SK-N-SH treated with all-trans-retinoic acid at 6 μM for 48 hours (cell line): Measurements from ENCODE around the gene CCL28.

Experiments
- ATAC-seq: fragments of 200-7000 bp; cut with Tn5 transposase; 3 replicates; pipeline ENCODE4 v1.9.1; 2020; ENCODE audit warnings: mild to moderate bottlenecking, moderate library complexity
- BACH2 ChIP-seq: fragments of 250-450 bp; sonication (Bioruptor Pico); IDR thresholded peaks from 2 replicates; pipeline ENCODE4 v1.9.0; 2021; ENCODE audit warnings: mild to moderate bottlenecking, borderline replicate concordance
- CREB5 ChIP-seq: fragments of 250-450 bp; sonication (Bioruptor Pico); IDR thresholded peaks from 2 replicates; pipeline ENCODE4 v1.5.1; 2020; ENCODE audit warnings: low read depth, mild to moderate bottlenecking, moderate library complexity
- ESRRG ChIP-seq: fragments of 250-450 bp; sonication (Bioruptor Pico); IDR thresholded peaks from 2 replicates; pipeline ENCODE4 v1.6.1; 2021; ENCODE audit warnings: mild to moderate bottlenecking
- GLIS3 ChIP-seq: fragments of 250-450 bp; sonication (Bioruptor Pico); IDR thresholded peaks from 2 replicates; pipeline ENCODE4 v1.5.0; 2020; ENCODE audit warnings: mild to moderate bottlenecking, moderate library complexity
- OSR1 ChIP-seq: fragments of 250-450 bp; sonication (Bioruptor Pico); IDR thresholded peaks from 2 replicates; pipeline ENCODE4 v1.8.0; 2022; ENCODE audit warnings: moderate library complexity, mild to moderate bottlenecking, inconsistent platforms
- PPARA ChIP-seq: fragments of 250-450 bp; sonication (Bioruptor Pico); IDR thresholded peaks from 2 replicates; pipeline ENCODE4 v1.5.0; 2020; ENCODE audit warnings: mild to moderate bottlenecking, borderline replicate concordance
- SNAI2 ChIP-seq: fragments of 250-450 bp; sonication (Bioruptor Pico); IDR thresholded peaks from 2 replicates; pipeline ENCODE4 v1.5.0; 2020; ENCODE audit warnings: mild to moderate bottlenecking, moderate library complexity
- TOX ChIP-seq: fragments of 250-450 bp; sonication (Bioruptor Pico); IDR thresholded peaks from 2 replicates; pipeline ENCODE4 v1.8.0; 2021; ENCODE audit warnings: mild to moderate bottlenecking, moderate library complexity, borderline replicate concordance
- ZFP3 ChIP-seq: fragments of 250-450 bp; sonication (Bioruptor Pico); IDR thresholded peaks from 2 replicates; pipeline ENCODE4 v1.5.0; 2020; ENCODE audit warnings: mild to moderate bottlenecking, moderate library complexity
- ZNF70 ChIP-seq: fragments of 450-650 bp; formaldehyde crosslinking; IDR thresholded peaks from 2 replicates; pipeline ENCODE4 v1.5.0; 2020; ENCODE audit warnings: mild to moderate bottlenecking, moderate library complexity
- ZNF8 ChIP-seq: fragments of 450-650 bp; formaldehyde crosslinking; IDR thresholded peaks from 2 replicates; pipeline ENCODE4 v1.5.0; 2020; ENCODE audit warnings: mild to moderate bottlenecking, moderate library complexity
- TF ChIP-seq, protein P1 (sequence below): fragments of 250-450 bp; sonication (Bioruptor Pico); IDR thresholded peaks from 2 replicates; pipeline ENCODE4 v1.8.0; 2020; ENCODE audit warnings: mild to moderate bottlenecking, moderate library complexity, borderline replicate concordance
- TF ChIP-seq, protein P2 (sequence below): fragments of 250-450 bp; sonication (Bioruptor Pico); IDR thresholded peaks from 2 replicates; pipeline ENCODE4 v1.5.0; 2020; ENCODE audit warnings: mild to moderate bottlenecking, moderate library complexity
- TF ChIP-seq, protein P3 (sequence below): fragments of 250-450 bp; sonication (Bioruptor Pico); IDR thresholded peaks from 2 replicates; pipeline ENCODE4 v1.8.0; 2021; ENCODE audit warnings: low read depth, mild to moderate bottlenecking, moderate library complexity, borderline replicate concordance

CCL28 gene

DNA sequence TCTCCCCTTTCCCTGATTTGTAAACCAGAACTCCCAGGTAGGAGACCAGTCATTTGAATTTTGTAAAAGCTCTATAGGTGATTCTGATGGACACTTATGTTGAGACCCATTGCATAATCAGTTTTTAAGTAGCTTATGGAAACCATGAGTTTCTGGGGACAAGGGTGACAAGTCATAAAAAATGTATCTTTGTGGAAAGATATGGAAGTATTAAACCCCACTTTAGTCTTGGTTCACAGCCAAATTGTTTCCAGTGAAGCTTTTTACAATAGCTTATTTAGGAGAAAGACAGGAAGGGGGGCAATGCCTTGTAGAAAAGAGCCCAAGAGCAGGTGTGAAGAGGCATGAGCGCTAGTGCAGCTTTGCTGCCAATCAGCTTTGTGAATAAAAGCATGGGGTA is 453 bp upstream of the CCL28 start:
- no peak for ATAC-seq

GRCh38 chr5:43411495-43411894 is 696 bp downstream of the CCL28 start:
- TF ChIP-seq GLIS3 (CRISPR knock-in tag): no peak

More for the DNA sequence above, 453 bp upstream of the CCL28 start:
- TF ChIP-seq ZNF70 (CRISPR knock-in tag): no peak
- TF ChIP-seq, all 23 proteins: peak for 0

GRCh38 chr5:43410414-43410813 is 1.8 kb downstream of the CCL28 start:
- ATAC-seq: no peak
- no peak for TF ChIP-seq BACH2 (CRISPR knock-in tag)

More at GRCh38 chr5:43411495-43411894, 696 bp downstream of the CCL28 start:
- no peak for ATAC-seq

GRCh38 chr5:43409809-43410271 is 2.4 kb downstream of the CCL28 start:
- no peak for TF ChIP-seq TOX (CRISPR knock-in tag)
- no peak for TF ChIP-seq CREB5 (CRISPR knock-in tag)
- TF ChIP-seq, protein P1, sequence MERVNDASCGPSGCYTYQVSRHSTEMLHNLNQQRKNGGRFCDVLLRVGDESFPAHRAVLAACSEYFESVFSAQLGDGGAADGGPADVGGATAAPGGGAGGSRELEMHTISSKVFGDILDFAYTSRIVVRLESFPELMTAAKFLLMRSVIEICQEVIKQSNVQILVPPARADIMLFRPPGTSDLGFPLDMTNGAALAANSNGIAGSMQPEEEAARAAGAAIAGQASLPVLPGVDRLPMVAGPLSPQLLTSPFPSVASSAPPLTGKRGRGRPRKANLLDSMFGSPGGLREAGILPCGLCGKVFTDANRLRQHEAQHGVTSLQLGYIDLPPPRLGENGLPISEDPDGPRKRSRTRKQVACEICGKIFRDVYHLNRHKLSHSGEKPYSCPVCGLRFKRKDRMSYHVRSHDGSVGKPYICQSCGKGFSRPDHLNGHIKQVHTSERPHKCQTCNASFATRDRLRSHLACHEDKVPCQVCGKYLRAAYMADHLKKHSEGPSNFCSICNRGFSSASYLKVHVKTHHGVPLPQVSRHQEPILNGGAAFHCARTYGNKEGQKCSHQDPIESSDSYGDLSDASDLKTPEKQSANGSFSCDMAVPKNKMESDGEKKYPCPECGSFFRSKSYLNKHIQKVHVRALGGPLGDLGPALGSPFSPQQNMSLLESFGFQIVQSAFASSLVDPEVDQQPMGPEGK: no peak
- no peak for TF ChIP-seq SNAI2
- ATAC-seq: no peak

- peak; percentile 56; the same call in 2 of the 3 replicates for ATAC-seq
Observed at GRCh38 chr5:43402524-43403066, 9.6 kb downstream of the CCL28 start.

GRCh38 chr5:43401827-43402226 is 10.4 kb downstream of the CCL28 start:
- TF ChIP-seq ZFP3 (no peak), OSR1 (CRISPR knock-in tag) (no peak), GLIS3 (CRISPR knock-in tag) (no peak), SNAI2 (no peak), ESRRG (no peak), ZNF70 (CRISPR knock-in tag) (no peak), ZNF8 (CRISPR knock-in tag) (no peak)
- TF ChIP-seq, protein P2, sequence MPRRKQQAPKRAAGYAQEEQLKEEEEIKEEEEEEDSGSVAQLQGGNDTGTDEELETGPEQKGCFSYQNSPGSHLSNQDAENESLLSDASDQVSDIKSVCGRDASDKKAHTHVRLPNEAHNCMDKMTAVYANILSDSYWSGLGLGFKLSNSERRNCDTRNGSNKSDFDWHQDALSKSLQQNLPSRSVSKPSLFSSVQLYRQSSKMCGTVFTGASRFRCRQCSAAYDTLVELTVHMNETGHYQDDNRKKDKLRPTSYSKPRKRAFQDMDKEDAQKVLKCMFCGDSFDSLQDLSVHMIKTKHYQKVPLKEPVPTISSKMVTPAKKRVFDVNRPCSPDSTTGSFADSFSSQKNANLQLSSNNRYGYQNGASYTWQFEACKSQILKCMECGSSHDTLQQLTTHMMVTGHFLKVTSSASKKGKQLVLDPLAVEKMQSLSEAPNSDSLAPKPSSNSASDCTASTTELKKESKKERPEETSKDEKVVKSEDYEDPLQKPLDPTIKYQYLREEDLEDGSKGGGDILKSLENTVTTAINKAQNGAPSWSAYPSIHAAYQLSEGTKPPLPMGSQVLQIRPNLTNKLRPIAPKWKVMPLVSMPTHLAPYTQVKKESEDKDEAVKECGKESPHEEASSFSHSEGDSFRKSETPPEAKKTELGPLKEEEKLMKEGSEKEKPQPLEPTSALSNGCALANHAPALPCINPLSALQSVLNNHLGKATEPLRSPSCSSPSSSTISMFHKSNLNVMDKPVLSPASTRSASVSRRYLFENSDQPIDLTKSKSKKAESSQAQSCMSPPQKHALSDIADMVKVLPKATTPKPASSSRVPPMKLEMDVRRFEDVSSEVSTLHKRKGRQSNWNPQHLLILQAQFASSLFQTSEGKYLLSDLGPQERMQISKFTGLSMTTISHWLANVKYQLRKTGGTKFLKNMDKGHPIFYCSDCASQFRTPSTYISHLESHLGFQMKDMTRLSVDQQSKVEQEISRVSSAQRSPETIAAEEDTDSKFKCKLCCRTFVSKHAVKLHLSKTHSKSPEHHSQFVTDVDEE (CRISPR knock-in tag): no peak
- TF ChIP-seq, protein P3, sequence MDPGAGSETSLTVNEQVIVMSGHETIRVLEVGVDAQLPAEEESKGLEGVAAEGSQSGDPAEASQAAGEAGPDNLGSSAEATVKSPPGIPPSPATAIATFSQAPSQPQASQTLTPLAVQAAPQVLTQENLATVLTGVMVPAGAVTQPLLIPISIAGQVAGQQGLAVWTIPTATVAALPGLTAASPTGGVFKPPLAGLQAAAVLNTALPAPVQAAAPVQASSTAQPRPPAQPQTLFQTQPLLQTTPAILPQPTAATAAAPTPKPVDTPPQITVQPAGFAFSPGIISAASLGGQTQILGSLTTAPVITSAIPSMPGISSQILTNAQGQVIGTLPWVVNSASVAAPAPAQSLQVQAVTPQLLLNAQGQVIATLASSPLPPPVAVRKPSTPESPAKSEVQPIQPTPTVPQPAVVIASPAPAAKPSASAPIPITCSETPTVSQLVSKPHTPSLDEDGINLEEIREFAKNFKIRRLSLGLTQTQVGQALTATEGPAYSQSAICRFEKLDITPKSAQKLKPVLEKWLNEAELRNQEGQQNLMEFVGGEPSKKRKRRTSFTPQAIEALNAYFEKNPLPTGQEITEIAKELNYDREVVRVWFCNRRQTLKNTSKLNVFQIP (CRISPR knock-in tag): no peak
- ATAC-seq: peak; percentile 94

GRCh38 chr5:43400082-43400481 is 12.1 kb downstream of the CCL28 start:
- TF ChIP-seq PPARA (CRISPR knock-in tag): no peak
- TF ChIP-seq, all 23 proteins: peak for 0
- ATAC-seq: peak; percentile 50; the same call in 1 of the 3 replicates
